Mucosa of stomach (tissue), 1 donor: ENCODE results near the gene CASP1.
A peak's percentile ranks its signal among the peaks of the same experiment; 100 is the strongest.
"Not testable (repeated sequence)": the region's sequence is repeated elsewhere in the genome, so short reads cannot be mapped to it uniquely, and the experiment has no call there.

Experiments used
- H3K27me3 ChIP-seq: one replicate; pipeline ENCODE4 v1.7.0; 2013; ENCODE audit warnings: mild to moderate bottlenecking, low read length; ENCODE audit not compliant: control insufficient read depth, insufficient read depth
- H3K36me3 ChIP-seq: one replicate; pipeline ENCODE4 v1.7.0; 2013; ENCODE audit warnings: low read length; ENCODE audit not compliant: control insufficient read depth, insufficient read depth
- H3K4me1 ChIP-seq: one replicate; pipeline ENCODE4 v1.7.0; 2013; ENCODE audit warnings: mild to moderate bottlenecking, low read length; ENCODE audit not compliant: control insufficient read depth, insufficient read depth
- H3K4me3 ChIP-seq: one replicate; pipeline ENCODE4 v1.7.0; 2013; ENCODE audit warnings: low read length
- H3K9ac ChIP-seq: one replicate; pipeline ENCODE4 v1.7.0; 2013; ENCODE audit warnings: mild to moderate bottlenecking, low read length, moderate library complexity
- H3K9me3 ChIP-seq: one replicate; pipeline ENCODE4 v1.7.0; 2013; ENCODE audit warnings: mild to moderate bottlenecking, low read length, moderate library complexity; ENCODE audit not compliant: control insufficient read depth
- donor health status: Pancreatic carcinoma.

The CASP1 gene

DNA sequence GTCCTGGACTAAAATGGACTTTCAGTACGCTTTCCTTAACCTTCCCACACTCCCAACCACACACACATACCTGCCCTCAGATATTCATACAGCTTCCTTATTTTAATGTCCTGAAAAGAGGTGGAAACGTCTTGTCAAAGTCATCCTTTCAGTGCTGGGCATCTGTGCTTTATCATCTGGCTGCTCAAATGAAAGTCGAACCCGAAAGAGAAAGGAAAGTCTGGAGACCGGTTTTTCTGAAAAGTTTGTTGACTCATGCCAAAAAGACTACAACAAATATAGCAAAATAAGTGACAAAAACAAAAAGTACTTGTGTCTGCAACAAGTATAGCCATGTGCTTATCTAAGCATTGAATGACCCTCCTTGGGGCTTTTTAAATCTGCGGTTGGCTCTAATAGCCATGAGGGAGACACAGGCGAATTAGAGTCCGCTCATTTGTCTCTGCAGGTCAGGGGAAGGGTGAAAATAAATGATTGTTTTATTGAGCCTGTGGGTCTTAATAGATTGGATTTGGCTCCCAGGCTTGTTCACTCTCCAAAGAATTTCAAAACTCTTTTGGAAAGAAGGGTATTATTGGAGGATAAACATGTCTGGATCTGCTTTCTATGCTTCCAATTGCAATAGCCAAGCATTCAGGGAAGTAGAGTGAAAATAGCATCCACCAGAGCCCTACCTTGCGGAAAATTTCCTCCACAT lies 28.4 kb upstream of the CASP1 start:
- not testable (repeated sequence) for H3K9ac ChIP-seq, H3K27me3 ChIP-seq, H3K9me3 ChIP-seq, H3K4me3 ChIP-seq, H3K36me3 ChIP-seq, H3K4me1 ChIP-seq

- Histone ChIP-seq H3K9me3 (no peaks in the 10 kb centered on the region), H3K4me1 (no peaks in the 10 kb centered on the region), H3K9ac (no peak overlapping the region), H3K27me3 (no peaks in the 10 kb centered on the region), H3K36me3 (no peaks in the 10 kb centered on the region), H3K4me3 (no peak overlapping the region)
Observed at GRCh38 chr11:105057432-105057831, 22.5 kb upstream of the CASP1 start.

DNA sequence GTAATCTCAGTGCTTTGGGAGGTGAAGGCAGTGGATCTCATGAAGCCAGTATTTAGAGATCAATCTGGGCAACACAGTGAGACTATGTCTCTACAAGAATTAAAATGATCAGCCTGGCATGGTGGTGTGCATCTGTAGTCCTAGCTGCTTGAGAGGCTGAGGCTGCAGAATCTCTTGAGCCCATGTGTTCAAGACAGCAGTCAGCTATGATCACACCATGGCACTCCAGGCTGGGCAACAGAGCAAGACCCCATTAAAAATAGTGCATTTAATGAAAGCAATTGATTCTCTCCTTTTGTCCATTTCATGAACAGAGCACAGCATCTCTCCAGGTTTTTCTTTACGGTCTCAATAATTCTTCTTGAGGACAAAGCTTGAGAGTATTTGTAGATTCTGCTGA lies 21.5 kb upstream of the CASP1 start:
- H3K36me3 ChIP-seq: no peaks in the 10 kb centered on the region
- no peaks in the 10 kb centered on the region for H3K27me3 ChIP-seq
- no peak overlapping the region for H3K4me3 ChIP-seq
- no peaks in the 10 kb centered on the region for H3K9me3 ChIP-seq
- H3K9ac ChIP-seq: no peak overlapping the region
- H3K4me1 ChIP-seq: no peaks in the 10 kb centered on the region

DNA sequence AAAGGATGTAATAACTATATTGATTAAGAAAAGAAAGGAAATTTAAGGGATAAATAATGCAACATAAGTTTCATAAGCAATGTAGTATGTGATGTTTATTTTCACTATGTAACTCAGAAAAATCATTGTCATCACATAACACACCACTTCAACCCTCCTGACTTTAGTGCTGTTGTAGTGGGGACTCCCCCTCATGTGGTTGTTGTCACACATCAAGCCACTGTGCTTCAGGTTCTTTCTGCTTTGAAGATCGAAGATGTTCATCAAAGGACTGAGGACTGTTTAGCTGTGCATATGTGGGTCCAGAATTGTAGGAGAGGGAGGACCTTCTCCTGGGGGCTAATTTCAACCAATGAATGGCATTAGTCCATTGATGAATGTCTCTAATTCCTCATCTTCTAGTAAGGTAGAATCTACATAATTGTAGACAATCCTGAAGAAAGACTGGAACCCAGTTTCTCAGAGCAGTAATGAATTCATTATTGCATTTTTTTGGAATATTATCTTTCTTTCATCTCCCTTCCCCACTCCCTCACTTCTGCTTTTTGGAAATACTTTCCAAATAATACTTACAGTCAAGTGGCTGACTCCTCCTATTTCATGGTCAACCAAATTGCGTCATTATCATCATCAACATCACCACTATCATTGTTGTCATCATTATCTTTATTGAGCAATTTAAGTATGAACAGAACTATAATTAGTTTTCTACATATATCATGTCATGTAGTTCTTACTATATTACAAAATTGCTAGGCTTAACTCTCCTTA lies 20.0 kb upstream of the CASP1 start:
- no peaks in the 10 kb centered on the region for H3K9me3 ChIP-seq
- H3K9ac ChIP-seq: no peak overlapping the region
- H3K4me3 ChIP-seq: no peak overlapping the region
- H3K36me3 ChIP-seq: no peaks in the 10 kb centered on the region
- no peaks in the 10 kb centered on the region for H3K27me3 ChIP-seq
- H3K4me1 ChIP-seq: no peaks in the 10 kb centered on the region

DNA sequence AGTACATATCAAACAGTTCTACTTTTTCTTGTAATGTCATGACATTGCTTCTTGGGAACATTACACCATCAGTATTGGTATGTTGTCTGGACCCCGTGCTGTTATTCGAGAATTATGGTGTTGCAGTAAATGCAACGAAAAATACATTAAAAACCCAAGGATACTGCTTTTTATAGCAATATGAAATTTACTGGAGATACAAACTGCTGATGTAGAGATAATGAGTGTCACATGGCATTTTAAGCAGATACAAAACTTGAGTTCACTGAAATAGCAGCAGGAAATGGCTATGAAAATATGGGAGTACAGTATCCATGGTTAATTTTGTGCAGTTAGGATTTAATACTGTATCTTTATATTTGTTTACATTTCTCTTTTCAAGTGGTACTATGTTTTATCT lies 17.5 kb upstream of the CASP1 start:
- H3K9me3 ChIP-seq: no peaks in the 10 kb centered on the region
- H3K4me1 ChIP-seq: no peaks in the 10 kb centered on the region
- H3K36me3 ChIP-seq: no peaks in the 10 kb centered on the region
- no peak overlapping the region for H3K4me3 ChIP-seq
- no peak overlapping the region for H3K9ac ChIP-seq
- H3K27me3 ChIP-seq: no peaks in the 10 kb centered on the region

DNA sequence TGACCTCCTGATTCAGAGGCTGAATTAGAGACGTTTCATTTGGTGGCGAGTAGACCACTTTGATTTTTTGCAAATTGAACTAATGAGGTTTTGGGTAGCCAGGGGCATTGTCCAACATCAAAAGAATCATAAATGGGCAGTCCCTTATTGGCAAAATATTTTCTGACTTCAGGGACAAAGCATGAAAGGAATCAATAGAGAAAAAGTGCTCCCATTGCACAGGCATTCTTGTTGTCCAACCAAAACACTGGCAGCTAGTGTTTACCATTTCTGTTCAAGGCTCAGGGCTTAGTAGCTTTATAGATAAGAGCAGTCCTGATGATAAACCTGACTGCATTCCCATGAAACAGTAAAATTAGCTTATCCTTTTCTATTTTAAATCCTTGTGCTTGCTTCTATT lies 16.6 kb upstream of the CASP1 start:
- no peak overlapping the region for H3K4me3 ChIP-seq
- H3K9me3 ChIP-seq: no peaks in the 10 kb centered on the region
- no peaks in the 10 kb centered on the region for H3K36me3 ChIP-seq
- no peak overlapping the region for H3K9ac ChIP-seq
- no peaks in the 10 kb centered on the region for H3K4me1 ChIP-seq
- no peaks in the 10 kb centered on the region for H3K27me3 ChIP-seq

DNA sequence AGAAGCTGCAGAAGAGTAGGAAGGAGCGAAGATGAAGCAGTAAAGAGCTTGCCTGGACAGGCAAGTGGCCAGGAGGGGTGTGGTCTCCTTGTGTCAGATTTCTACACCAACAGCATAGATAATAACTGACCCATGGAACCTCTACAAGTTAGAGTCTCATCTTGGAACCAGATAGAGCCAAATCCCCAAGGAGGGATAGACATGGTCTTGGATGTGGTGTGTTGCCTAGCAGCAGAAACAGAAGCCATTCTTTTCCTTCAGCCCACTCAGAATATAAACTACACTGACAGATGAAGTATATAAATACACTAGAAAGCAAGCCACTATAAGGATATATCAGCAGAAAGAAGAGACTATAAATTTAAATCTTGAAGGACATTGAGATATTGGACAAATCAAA lies 14.5 kb upstream of the CASP1 start:
- no peaks in the 10 kb centered on the region for H3K27me3 ChIP-seq
- H3K4me3 ChIP-seq: no peak overlapping the region
- H3K9me3 ChIP-seq: no peaks in the 10 kb centered on the region
- no peaks in the 10 kb centered on the region for H3K36me3 ChIP-seq
- H3K9ac ChIP-seq: no peak overlapping the region
- peaks cover 7% of the 10 kb centered on the region for H3K4me1 ChIP-seq

DNA sequence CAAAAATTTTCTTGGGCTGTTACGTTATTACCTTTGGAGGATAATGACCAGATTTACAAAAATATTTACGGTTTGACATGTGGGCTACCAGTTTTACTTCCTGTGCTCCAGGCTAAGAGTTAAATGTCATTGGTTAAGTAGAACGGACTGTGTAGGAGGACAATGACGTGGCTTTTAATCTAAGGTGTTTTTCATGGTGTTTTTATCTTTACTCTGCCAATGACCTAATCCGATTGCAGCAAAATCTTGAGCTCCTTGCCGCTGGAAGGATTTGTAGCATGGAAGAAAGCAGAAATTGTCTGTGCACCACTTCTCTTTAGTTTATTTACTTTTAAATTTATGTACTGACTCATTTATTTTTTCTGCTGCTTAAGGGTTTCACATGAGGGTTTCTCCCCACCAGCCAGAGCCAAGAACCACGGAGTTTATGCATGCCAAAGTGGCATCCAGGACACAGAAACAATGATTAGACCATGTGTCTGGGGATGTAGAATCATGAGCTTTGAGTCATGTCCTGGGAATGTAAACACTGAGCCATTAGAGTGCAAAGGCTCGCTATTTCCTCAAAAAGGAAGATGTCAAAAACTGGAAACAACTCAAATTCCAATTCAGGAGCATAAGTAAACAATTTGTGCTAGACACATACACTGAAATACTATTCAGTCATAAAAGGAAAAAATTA lies 12.1 kb upstream of the CASP1 start:
- Histone ChIP-seq H3K4me3 (no peak overlapping the region), H3K36me3 (no peaks in the 10 kb centered on the region), H3K9me3 (no peaks in the 10 kb centered on the region)

DNA sequence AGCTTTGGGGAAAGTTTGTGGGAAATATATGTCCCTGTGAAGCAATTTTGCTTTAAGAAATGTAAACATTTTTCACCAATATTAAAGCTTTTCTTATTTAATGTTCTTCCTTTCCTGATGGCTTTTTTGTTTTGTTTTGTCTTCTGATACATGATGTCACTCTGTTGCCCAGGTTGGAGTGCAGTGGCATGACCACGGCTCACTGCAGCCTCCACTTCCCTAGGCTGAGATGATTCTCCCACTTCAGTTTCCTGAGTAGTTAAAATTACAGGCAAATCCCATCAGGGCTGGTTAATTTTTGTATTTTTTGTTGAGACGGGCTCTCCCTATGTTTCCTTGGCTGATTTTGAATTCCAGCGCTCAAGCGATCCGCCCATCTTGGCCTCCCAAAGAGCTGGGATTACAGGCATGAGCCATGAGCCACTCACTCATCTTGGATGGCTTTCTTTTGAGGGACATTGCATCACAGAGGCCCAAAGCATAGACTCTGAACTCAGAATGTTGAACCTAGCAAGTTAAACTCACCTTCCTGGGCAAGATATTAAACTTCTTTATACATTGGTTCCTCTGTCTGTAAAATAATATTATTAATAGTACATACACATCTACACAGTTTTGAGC lies 10.8 kb upstream of the CASP1 start:
- H3K36me3 ChIP-seq: no peaks in the 10 kb centered on the region
- H3K9me3 ChIP-seq: no peaks in the 10 kb centered on the region
- H3K9ac ChIP-seq: peak overlapping the region; percentile 74

More for the DNA sequence above, 12.1 kb upstream of the CASP1 start:
- Histone ChIP-seq H3K4me1 (peaks cover 16% of the 10 kb centered on the region), H3K9ac (no peak overlapping the region), H3K27me3 (no peaks in the 10 kb centered on the region)

DNA sequence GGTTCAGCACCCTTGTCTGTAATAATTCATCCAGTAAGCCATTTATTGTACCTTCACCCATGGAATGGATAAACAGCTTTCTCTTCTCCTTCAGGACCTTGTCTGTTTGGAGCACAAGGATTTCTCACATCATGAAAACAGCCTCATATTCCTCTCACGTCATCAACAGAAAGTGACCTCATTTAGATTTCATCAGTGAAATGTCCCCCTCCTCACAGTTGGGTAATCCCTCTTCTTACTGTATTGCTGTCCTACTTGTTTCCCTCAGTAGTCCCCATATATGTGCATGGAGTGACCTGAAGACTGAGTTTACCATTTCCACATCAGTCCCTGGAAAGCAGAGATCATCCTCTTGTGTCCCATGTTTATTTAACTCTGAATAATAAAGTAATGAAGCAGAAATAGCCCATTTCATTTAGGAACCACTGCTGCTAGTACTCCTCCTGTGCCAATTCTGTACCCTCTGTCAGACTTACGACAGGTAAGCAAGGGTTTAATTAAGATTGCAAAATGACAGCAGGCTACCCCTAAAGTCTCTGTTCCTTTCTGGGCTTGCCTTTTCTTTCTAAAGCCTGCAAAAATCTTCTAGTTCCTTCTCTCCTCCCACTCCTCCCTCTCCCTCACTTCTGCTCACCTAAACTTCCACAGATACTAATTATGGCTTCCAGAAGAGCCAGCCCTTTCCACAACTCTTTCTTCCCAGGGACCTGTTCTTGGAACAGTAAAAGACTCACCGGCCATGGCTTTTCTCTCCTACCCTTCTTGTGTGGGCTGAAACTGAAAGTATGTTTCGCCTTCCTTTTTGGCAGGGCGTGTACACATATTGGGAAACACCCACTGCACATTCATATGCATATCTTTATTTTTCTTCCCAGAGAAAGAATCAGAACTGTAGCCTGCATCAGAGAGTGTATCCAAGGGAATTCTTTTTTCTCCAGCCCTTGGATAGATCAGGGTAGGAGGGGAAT lies 9.9 kb upstream of the CASP1 start, which contains the start of gene CARD16:
CARD16 (minus strand) TSS at position 779 of the 968 bp plus-strand sequence; CDS start at position 741, 38 bp downstream.
- H3K36me3 ChIP-seq, H3K27me3 ChIP-seq, H3K9me3 ChIP-seq: not testable (repeated sequence)
- Histone ChIP-seq H3K4me1 (peaks cover 21% of the 10 kb centered on the region), H3K9ac (peak within 1 kb of the TSS; percentile 74), H3K4me3 (peak within 1 kb of the TSS; percentile 68)

More for the DNA sequence above, 10.8 kb upstream of the CASP1 start:
- Histone ChIP-seq H3K27me3 (no peaks in the 10 kb centered on the region), H3K4me3 (no peak overlapping the region), H3K4me1 (peaks cover 18% of the 10 kb centered on the region)

DNA sequence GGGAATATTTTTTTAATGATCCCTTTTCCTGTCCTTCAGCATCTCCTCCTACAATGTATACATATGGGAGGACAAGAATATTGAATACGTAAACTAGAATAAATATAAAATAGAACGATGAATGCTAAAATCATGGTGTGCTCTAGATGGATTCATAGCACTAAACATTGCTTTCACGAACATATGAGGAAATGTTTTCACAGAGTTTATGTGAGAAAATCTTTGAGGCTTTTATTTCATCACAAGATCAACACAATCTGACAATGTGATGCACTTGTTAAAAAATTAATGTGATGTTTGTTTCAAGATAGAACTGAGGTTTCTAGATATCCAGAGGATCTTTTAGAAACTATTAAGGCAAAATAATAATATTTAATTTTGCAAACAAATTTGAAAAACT lies 7.2 kb upstream of the CASP1 start:
- no peaks in the 10 kb centered on the region for H3K27me3 ChIP-seq
- H3K9ac ChIP-seq: no peak overlapping the region
- peaks cover 21% of the 10 kb centered on the region for H3K4me1 ChIP-seq
- H3K36me3 ChIP-seq: no peaks in the 10 kb centered on the region
- H3K9me3 ChIP-seq: no peaks in the 10 kb centered on the region
- no peak overlapping the region for H3K4me3 ChIP-seq
